ENCODE data around the gene CDKN1C.

DNA sequence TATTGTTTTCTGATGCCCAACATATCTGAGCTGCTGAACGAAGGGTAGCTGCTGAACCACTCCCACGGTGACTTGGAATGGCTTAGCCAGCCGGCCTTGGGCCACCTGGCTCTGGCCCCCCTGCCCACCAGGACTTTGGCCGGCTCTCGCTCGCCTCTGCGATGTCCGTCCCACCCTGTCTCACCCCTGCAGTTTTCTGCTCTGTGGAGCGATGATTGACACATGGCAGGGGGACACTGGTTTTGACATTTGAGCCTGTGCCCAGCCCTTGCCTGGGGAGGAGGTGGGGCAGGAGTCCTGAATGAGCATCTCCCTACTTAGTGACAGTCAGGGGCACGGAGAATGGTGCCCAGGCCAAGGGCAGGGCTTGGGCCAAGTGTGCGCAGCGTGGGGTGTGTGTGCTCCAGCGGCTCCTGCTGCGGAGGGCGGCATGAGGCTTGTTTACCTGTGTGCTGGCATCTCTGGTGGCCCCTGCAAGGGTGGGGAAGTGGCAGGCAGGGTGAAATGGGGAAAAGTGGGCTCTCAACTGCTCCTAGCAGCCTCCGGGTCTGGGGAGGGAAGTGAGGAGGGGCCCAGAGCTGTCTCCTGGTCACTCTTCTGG, 15.7 kb upstream of the CDKN1C start:
- TF ChIP-seq EZH2 (IDR thresholded peaks at IDR 0.05) (no peak), POLR2AphosphoS5 (IDR thresholded peaks at IDR 0.05; ENCODE audit: borderline replicate concordance, low read depth, low read length) (no peak)

All from SK-N-MC (cell line).